HEK293 (cell line): ENCODE measurements around the gene PON1.

Experiments
- CTCF ChIP-seq: fragments of 450-650 bp; formaldehyde crosslinking; IDR thresholded peaks from 2 replicates; pipeline ENCODE4 v1.5.1; 2016; ENCODE audit warnings: missing biosample characterization, missing genetic modification characterization
- ZBTB1 ChIP-seq: fragments of 450-650 bp; formaldehyde crosslinking; IDR thresholded peaks from 2 replicates; pipeline ENCODE4 v1.5.1; 2016; ENCODE audit warnings: missing biosample characterization, missing genetic modification characterization
- ZNF747 ChIP-seq: fragments of 450-650 bp; formaldehyde crosslinking; IDR thresholded peaks from 2 replicates; pipeline ENCODE4 v1.5.1; 2016; ENCODE audit warnings: missing biosample characterization, missing genetic modification characterization

GRCh38 chr7:95269640-95270039 is 54.7 kb downstream of the PON1 start:
- no peak for TF ChIP-seq CTCF (tag by site-specific recombination)
- TF ChIP-seq ZNF747 = no peak
- no peak for TF ChIP-seq ZBTB1 (tag by site-specific recombination)
